Tibial nerve (tissue), 4 donors: Measurements from ENCODE around the gene JAKMIP2. TPM values are rescaled to one million over a fixed set of nuclear protein-coding genes. Genes with fewer than 3 reads are reported as not detected.

Experiments used
- DNase-seq, 2 donors: peaks; one replicate each; pipeline ENCODE4 v3.0.0-alpha.2; 2019; ENCODE audit warnings: low spot score in 2 of 2
- H3K27ac ChIP-seq, 4 donors: fragments of 200-600 bp; sonication (generic) in 3 of 4; one replicate each; pipeline ENCODE4 v1.5.1; 2017 to 2019; ENCODE audit warnings: mild to moderate bottlenecking in 1 of 4
- H3K27me3 ChIP-seq, 2 donors: fragments of 200-600 bp; sonication (generic) in 1 of 2; one replicate each; pipeline versions ENCODE4 v1.5.1 to v1.6.0; 2017 to 2019
- H3K36me3 ChIP-seq, 3 donors: fragments of 200-600 bp; sonication (generic); one replicate each; pipeline ENCODE4 v1.5.1; 2018 to 2019
- H3K4me1 ChIP-seq, 4 donors: fragments of 200-600 bp; sonication (generic) in 3 of 4; one replicate each; pipeline ENCODE4 v1.5.1; 2017 to 2019
- H3K4me3 ChIP-seq, 4 donors: fragments of 200-600 bp; sonication (generic) in 3 of 4; one replicate each; pipeline ENCODE4 v1.5.1; 2017 to 2019; ENCODE audit warnings: mild to moderate bottlenecking in 1 of 4, moderate library complexity in 1 of 4
- H3K9me3 ChIP-seq, 4 donors: fragments of 200-600 bp; sonication (generic) in 3 of 4; one replicate each; pipeline ENCODE4 v1.5.1; 2017 to 2019
- EP300 ChIP-seq, 2 donors: sonication (generic); formaldehyde crosslinking; IDR thresholded peaks; one replicate each; pipeline ENCODE4 v1.6.1; 2017; ENCODE audit warnings: antibody characterized with exemption in 2 of 2, mild to moderate bottlenecking in 1 of 2
- POLR2A ChIP-seq, 2 donors: fragments of 450-650 bp; IDR thresholded peaks; one replicate each; pipeline ENCODE4 v1.6.1; 2017; ENCODE audit warnings: antibody characterized with exemption in 2 of 2, mild to moderate bottlenecking in 2 of 2, moderate library complexity in 2 of 2
- WGBS, 2 donors: methylation state at CpG; one replicate each; pipeline ENCODE4 v1.1.5; 2018; 5-methylcytosine and 5-hydroxymethylcytosine counted together
- total RNA-seq, 4 donors: library from RNA; depleted of rRNA; stranded (reverse); fragments of >200 nt; gene quantifications; one replicate each; pipeline ENCODE4 v1.1.0, GENCODE V29; 2016
- TF ChIP-seq, protein P1 (sequence below), 5 experiments: fragments of 200-600 bp in 3 of 5; fragments of 450-650 bp in 2 of 5; sonication (generic) in 3 of 5; IDR thresholded peaks; one replicate each; pipeline ENCODE4 v1.5.1; 2016 to 2019; ENCODE audit warnings: antibody characterized with exemption in 5 of 5, mild to moderate bottlenecking in 3 of 5, moderate library complexity in 2 of 5

JAKMIP2 gene
- total RNA-seq, 4 donors from 2014 or later: 7.2 to 22.7 (median 13.5) TPM

DNA sequence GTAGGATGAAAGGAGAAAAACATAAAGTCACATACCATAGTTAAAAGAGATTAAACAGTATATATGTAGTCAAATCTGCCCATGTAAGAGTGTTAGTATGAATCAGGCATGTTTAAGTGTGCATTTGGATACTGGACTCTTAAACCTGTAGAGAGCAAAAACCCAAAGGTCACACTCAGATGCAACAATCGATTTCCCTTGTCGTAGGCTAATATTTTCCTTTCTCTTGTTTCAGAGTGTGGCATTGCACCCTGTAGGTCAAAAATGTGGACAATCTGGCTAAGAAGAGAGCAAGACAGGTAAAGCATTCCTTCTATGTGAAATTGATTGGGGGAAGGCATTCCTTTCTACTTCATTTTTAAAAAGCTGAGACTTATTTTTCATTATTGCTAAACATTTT, 8.9 kb downstream of the JAKMIP2 start:
- no peaks in the 10 kb centered on the region for H3K27me3 ChIP-seq
- TF ChIP-seq POLR2A (IDR thresholded peaks at IDR 0.05) (no peak), EP300 (IDR thresholded peaks at IDR 0.05) (no peak)
- TF ChIP-seq, protein P1, sequence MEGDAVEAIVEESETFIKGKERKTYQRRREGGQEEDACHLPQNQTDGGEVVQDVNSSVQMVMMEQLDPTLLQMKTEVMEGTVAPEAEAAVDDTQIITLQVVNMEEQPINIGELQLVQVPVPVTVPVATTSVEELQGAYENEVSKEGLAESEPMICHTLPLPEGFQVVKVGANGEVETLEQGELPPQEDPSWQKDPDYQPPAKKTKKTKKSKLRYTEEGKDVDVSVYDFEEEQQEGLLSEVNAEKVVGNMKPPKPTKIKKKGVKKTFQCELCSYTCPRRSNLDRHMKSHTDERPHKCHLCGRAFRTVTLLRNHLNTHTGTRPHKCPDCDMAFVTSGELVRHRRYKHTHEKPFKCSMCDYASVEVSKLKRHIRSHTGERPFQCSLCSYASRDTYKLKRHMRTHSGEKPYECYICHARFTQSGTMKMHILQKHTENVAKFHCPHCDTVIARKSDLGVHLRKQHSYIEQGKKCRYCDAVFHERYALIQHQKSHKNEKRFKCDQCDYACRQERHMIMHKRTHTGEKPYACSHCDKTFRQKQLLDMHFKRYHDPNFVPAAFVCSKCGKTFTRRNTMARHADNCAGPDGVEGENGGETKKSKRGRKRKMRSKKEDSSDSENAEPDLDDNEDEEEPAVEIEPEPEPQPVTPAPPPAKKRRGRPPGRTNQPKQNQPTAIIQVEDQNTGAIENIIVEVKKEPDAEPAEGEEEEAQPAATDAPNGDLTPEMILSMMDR (IDR thresholded peaks at IDR 0.05): no peak
- DNase-seq: no peak
- H3K4me1 ChIP-seq: no peaks in the 10 kb centered on the region
- no peaks in the 10 kb centered on the region for H3K36me3 ChIP-seq
- H3K4me3 ChIP-seq: no peak overlapping the region
- H3K27ac ChIP-seq: no peak overlapping the region
- no peaks in the 10 kb centered on the region for H3K9me3 ChIP-seq
- 93 to 94% methylated on average over 2 of the region's 2 CpGs for WGBS, 2 donors

DNA sequence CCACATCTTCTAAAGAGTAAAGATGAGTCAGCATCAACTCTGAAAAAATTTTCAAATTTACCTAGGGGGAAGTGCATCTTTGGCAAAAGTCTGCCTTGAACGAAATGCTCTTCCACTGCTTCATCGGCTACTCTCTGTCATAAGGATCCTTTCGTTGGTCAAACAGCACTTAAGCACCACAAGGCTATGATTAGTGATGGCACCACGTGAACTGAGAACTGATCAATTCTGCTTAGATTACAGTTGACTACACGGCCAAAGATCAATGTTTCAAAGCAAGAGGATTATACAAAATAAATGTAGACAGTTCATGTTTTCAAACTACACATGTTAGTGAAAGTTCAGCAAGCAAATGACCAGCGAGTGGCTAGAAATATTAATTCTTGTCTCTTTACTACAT, 9.4 kb downstream of the JAKMIP2 start:
- no peak overlapping the region for H3K27ac ChIP-seq
- no peak for TF ChIP-seq POLR2A (IDR thresholded peaks at IDR 0.05)
- TF ChIP-seq EP300 (IDR thresholded peaks at IDR 0.05): no peak
- TF ChIP-seq, protein P1 (IDR thresholded peaks at IDR 0.05): no peak
- no peaks in the 10 kb centered on the region for H3K4me1 ChIP-seq
- DNase-seq: no peak
- no peaks in the 10 kb centered on the region for H3K9me3 ChIP-seq
- no peaks in the 10 kb centered on the region for H3K27me3 ChIP-seq
- 90 to 94% methylated on average over 6 of the region's 6 CpGs for WGBS, 2 donors
- H3K4me3 ChIP-seq: no peak overlapping the region
- no peaks in the 10 kb centered on the region for H3K36me3 ChIP-seq

DNA sequence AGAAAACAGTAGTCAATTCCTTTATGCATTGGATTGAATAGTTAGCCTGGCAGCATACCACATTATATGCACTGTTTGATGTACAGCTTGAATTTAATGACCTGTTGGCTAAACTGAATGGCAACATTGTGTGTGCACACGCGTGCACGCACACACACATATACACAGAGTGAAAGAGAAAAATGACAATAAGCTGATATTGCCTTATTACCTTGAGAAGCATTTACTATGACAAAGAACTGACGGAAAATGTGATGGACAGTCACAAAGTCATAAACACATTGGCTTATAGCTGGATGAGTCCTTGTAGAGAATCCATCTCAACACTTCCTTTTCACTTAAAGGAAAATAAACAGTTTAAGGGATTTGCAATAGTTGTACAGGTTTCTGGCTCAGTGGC, 15.5 kb downstream of the JAKMIP2 start:
- Histone ChIP-seq H3K36me3 (no peaks in the 10 kb centered on the region), H3K4me1 (peaks cover 0 to 29% (median 0%) of the 10 kb centered on the region in 4 donors), H3K27ac (no peak overlapping the region), H3K27me3 (no peaks in the 10 kb centered on the region), H3K4me3 (no peak overlapping the region), H3K9me3 (no peaks in the 10 kb centered on the region)
- no peak for DNase-seq
- 86 to 95% methylated on average over 4 of the region's 4 CpGs for WGBS, 2 donors
- TF ChIP-seq POLR2A (IDR thresholded peaks at IDR 0.05) (no peak), EP300 (IDR thresholded peaks at IDR 0.05) (no peak)
- TF ChIP-seq, protein P1 (IDR thresholded peaks at IDR 0.05): no peak

DNA sequence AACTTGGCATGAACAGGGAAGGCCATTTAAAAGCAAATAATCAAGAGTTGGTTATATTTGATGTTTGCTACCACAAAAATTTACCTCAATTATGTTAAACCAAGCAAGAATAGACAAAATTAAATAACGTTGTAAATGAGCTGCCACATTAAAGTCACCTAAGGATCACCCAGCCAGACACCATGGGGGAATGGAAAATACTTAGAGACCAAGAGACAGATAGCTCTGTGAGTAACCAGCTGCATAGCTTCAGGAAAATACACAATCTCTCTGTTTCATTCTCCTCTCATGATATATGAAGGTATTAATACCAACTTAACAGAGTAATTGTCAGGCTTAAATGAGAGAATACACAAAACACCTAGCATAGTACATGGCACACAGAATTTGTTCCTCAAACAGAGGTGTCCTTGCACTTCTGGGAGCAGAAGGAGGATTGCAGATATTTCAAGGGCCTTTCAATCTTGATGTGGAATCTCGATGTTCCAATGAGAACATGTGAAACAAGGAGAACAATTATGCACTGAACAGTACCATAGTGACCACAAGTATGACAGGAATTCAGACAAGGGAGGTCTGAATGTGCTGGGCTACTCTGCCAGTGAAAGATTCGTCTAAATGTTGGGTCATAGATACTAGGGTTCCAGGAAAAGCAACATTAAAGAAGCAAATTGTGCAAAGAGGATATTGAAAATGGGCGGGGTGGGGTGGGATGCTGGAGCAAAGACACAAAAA, 18.6 kb downstream of the JAKMIP2 start:
- Histone ChIP-seq H3K4me1 (peaks cover 0 to 29% (median 1%) of the 10 kb centered on the region in 4 donors), H3K27me3 (no peaks in the 10 kb centered on the region), H3K36me3 (no peaks in the 10 kb centered on the region), H3K27ac (peak overlapping the region in 3 of 4 donors; percentile 0 to 72 (median 64)), H3K4me3 (no peak overlapping the region), H3K9me3 (no peaks in the 10 kb centered on the region)
- WGBS, 2 donors: 33 to 47% methylated on average over 4 of the region's 4 CpGs
- TF ChIP-seq, protein P1 (IDR thresholded peaks at IDR 0.05): no peak
- TF ChIP-seq EP300 (IDR thresholded peaks at IDR 0.05): peak in 1 of 2 donors; percentile 31
- no peak for DNase-seq

DNA sequence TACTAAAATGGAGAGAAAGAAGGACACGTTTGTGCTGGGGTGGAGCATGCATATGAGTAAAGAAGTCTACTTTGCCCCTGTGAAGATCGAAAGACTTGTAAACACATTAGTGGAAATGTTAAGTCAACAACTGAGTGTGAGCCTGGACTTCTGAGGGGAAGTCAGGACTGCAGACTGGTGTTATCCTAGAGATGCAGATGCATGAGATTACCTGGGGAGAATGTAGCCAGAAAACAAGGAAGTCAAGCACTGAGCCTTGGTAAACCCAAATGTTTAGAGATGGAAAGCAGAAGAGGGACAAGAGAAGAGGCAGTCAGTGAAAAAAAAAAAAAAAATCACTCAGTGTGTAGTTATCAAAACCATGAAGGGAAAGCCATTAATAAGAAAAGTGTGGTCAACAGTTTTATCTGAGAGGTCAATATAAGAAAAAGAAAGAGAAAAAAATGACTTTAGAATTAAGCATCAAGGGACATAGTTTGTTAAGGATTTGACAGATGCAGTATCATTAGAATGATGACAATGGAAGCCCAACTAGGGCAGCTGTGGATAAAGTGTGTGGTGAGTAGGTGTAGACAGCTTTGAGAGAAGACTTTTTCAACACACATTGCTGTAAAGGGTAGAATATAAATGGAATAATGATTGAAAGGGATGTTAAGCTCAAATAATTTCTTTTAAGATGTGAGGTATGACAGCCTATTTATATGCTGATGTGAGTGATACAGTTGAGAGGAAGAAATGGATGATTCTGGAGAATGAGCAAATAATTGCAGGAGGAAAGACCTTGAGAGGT, 22.2 kb downstream of the JAKMIP2 start:
- peaks cover 0 to 29% (median 1%) of the 10 kb centered on the region in 4 donors for H3K4me1 ChIP-seq
- TF ChIP-seq, protein P1 (IDR thresholded peaks at IDR 0.05): no peak
- TF ChIP-seq EP300 (IDR thresholded peaks at IDR 0.05) (no peak), POLR2A (IDR thresholded peaks at IDR 0.05) (no peak)
- WGBS, 2 donors: 29 to 31% methylated on average over 2 of the region's 2 CpGs

More for the DNA sequence above, 22.2 kb downstream of the JAKMIP2 start:
- Histone ChIP-seq H3K36me3 (no peaks in the 10 kb centered on the region), H3K27ac (no peak overlapping the region), H3K27me3 (no peaks in the 10 kb centered on the region), H3K4me3 (no peak overlapping the region), H3K9me3 (no peaks in the 10 kb centered on the region)
- no peak for DNase-seq
